Lower lobe of right lung (tissue), 2 donors: Measurements from ENCODE around the gene CCNL2. TPM values are rescaled to one million over a fixed set of nuclear protein-coding genes. Genes with fewer than 3 reads are reported as not detected.

ENCODE experiments used
- ATAC-seq, 2 donors: fragments of 200-7000 bp; cut with Tn5 transposase; one replicate each; pipeline ENCODE4 v1.9.1; 2020 to 2022; ENCODE audit warnings: mild to moderate bottlenecking in 2 of 2, moderate library complexity in 2 of 2
- DNase-seq: peaks from one replicate; pipeline ENCODE4 v3.0.0-alpha.2; 2020
- H3K27ac ChIP-seq: fragments of 200-600 bp; one replicate; pipeline ENCODE4 v1.8.0; 2022
- H3K27me3 ChIP-seq: fragments of 200-600 bp; one replicate; pipeline ENCODE4 v1.8.0; 2022; ENCODE audit warnings: low read depth
- H3K36me3 ChIP-seq: fragments of 200-600 bp; one replicate; pipeline ENCODE4 v1.8.0; 2022; ENCODE audit warnings: mild to moderate bottlenecking
- H3K4me1 ChIP-seq: fragments of 200-600 bp; one replicate; pipeline ENCODE4 v1.8.0; 2022
- H3K4me3 ChIP-seq: fragments of 200-600 bp; one replicate; pipeline ENCODE4 v1.8.0; 2022; ENCODE audit warnings: mild to moderate bottlenecking
- H3K9me3 ChIP-seq: fragments of 200-600 bp; one replicate; pipeline ENCODE4 v1.8.0; 2022
- CTCF ChIP-seq: fragments of 200-600 bp; IDR thresholded peaks from one replicate; pipeline ENCODE4 v1.8.0; 2022; ENCODE audit warnings: antibody characterized with exemption, mild to moderate bottlenecking
- intact Hi-C: fragments of 100-400 bp; cut with DNase I; formaldehyde crosslinking; loops from one replicate; pipeline ENCODE4 v1.11.0; 2022
- total RNA-seq: library from RNA; stranded (reverse); fragmentation: NEBNext Ultra II Directional; extraction: Animal tissue kit (Norgen Biotek cat#: 25700); gene quantifications from one replicate; pipeline ENCODE4 v1.2.1, GENCODE V29; 2021
- donor health status: DM: no; HTN: yes; CAD: no; lungs with severe emphysema.

The CCNL2 gene
- total RNA-seq, 1 donor from 2014 or later, result 165 TPM

GRCh38 chr1:1393428-1393827 is 5.7 kb downstream of the CCNL2 start:
- ATAC-seq (no peak), DNase-seq (no peak)
- Histone ChIP-seq H3K27ac (no peak overlapping the region), H3K9me3 (no peaks in the 10 kb centered on the region), H3K27me3 (no peaks in the 10 kb centered on the region), H3K4me3 (no peak overlapping the region), H3K36me3 (peaks cover 99% of the 10 kb centered on the region), H3K4me1 (peaks cover 21% of the 10 kb centered on the region)
- intact Hi-C loops, result no loop called here
- no peak for TF ChIP-seq CTCF

GRCh38 chr1:1393014-1393413 is 6.1 kb downstream of the CCNL2 start:
- DNase-seq, result no peak
- TF ChIP-seq CTCF, result no peak
- Histone ChIP-seq H3K36me3 (peaks cover 100% of the 10 kb centered on the region), H3K4me3 (no peak overlapping the region), H3K27me3 (no peaks in the 10 kb centered on the region), H3K9me3 (no peaks in the 10 kb centered on the region), H3K4me1 (peaks cover 17% of the 10 kb centered on the region), H3K27ac (no peak overlapping the region)
- ATAC-seq, result no peak
- intact Hi-C loops, result no loop called here

- H3K27me3 ChIP-seq, result no peaks in the 10 kb centered on the region
- no peak for TF ChIP-seq CTCF
- no peaks in the 10 kb centered on the region for H3K9me3 ChIP-seq
- peaks cover 9% of the 10 kb centered on the region for H3K4me1 ChIP-seq
- DNase-seq (peak; percentile 34), ATAC-seq (no peak)
- H3K27ac ChIP-seq, result no peak overlapping the region
- H3K4me3 ChIP-seq, result peak overlapping the region; percentile 3
- intact Hi-C loops, result no loop called here
- H3K36me3 ChIP-seq, result peaks cover 100% of the 10 kb centered on the region
Observed at GRCh38 chr1:1391225-1391624, 7.9 kb downstream of the CCNL2 start.

- DNase-seq, result peak; percentile 22
- Histone ChIP-seq H3K4me1 (peaks cover 9% of the 10 kb centered on the region), H3K36me3 (peaks cover 100% of the 10 kb centered on the region), H3K27me3 (no peaks in the 10 kb centered on the region), H3K27ac (no peak overlapping the region), H3K4me3 (no peak overlapping the region), H3K9me3 (no peaks in the 10 kb centered on the region)
- TF ChIP-seq CTCF, result no peak
- no peak for ATAC-seq
- intact Hi-C loops, result no loop called here
Observed at GRCh38 chr1:1390675-1391074, 8.5 kb downstream of the CCNL2 start.

- Histone ChIP-seq H3K27ac (no peak overlapping the region), H3K4me3 (no peak overlapping the region), H3K36me3 (peaks cover 83% of the 10 kb centered on the region), H3K4me1 (peaks cover 9% of the 10 kb centered on the region), H3K27me3 (no peaks in the 10 kb centered on the region), H3K9me3 (no peaks in the 10 kb centered on the region)
- intact Hi-C loops, result no loop called here
- no peak for TF ChIP-seq CTCF
- DNase-seq (no peak), ATAC-seq (no peak)
Observed at GRCh38 chr1:1388078-1388472, 11.1 kb downstream of the CCNL2 start.
